ENCODE data around the gene PHRF1.

Gene PHRF1

GRCh38 chr11:624705-625635 is 48.7 kb downstream of the PHRF1 start, which contains the start of gene CDHR5:
Gene CDHR5, minus strand, starts transcription at chr11:624955. Its CDS starts 53 bp downstream, at chr11:624902.
- H3K4me3 ChIP-seq (ENCODE audit: low read depth, low read length) = no peak within 1 kb of the TSS
- TF ChIP-seq CTCF (IDR thresholded peaks at IDR 0.05; ENCODE audit: insufficient read depth, low read length, missing control alignments) = no peak
- POLR2A ChIA-PET = no interaction called here
- no peak for DNase-seq (ENCODE audit: low read depth, low spot score)
- CTCF ChIA-PET = no interaction called here

GRCh38 chr11:625636-626268 is 49.5 kb downstream of the PHRF1 start:
- ChIA-PET POLR2A (no interaction called here), CTCF (no interaction called here)
- H3K4me3 ChIP-seq (ENCODE audit: low read depth, low read length) = no peak overlapping the region
- DNase-seq (ENCODE audit: low read depth, low spot score) = no peak
- TF ChIP-seq CTCF (IDR thresholded peaks at IDR 0.05; ENCODE audit: insufficient read depth, low read length, missing control alignments) = no peak

GRCh38 chr11:626475-627307 is 50.4 kb downstream of the PHRF1 start, which contains the start of gene SCT:
Gene SCT, minus strand, starts transcription at chr11:627181. Its CDS starts 38 bp downstream, at chr11:627143.
- ChIA-PET CTCF (no interaction called here), POLR2A (no interaction called here)
- no peak within 1 kb of the TSS for H3K4me3 ChIP-seq (ENCODE audit: low read depth, low read length)
- DNase-seq (ENCODE audit: low read depth, low spot score) = no peak
- no peak for TF ChIP-seq CTCF (IDR thresholded peaks at IDR 0.05; ENCODE audit: insufficient read depth, low read length, missing control alignments)

- CTCF ChIA-PET = no interaction called here
- POLR2A ChIA-PET = no interaction called here
- no peak for TF ChIP-seq CTCF (IDR thresholded peaks at IDR 0.05; ENCODE audit: insufficient read depth, low read length, missing control alignments)
- no peak overlapping the region for H3K4me3 ChIP-seq (ENCODE audit: low read depth, low read length)
- no peak for DNase-seq (ENCODE audit: low read depth, low spot score)
These were observed 51.0 kb downstream of the PHRF1 start for GRCh38 chr11:627308-627576.

GRCh38 chr11:628056-628455 is 51.8 kb downstream of the PHRF1 start:
- CTCF ChIA-PET = no interaction called here

More at GRCh38 chr11:628056-628455, 51.8 kb downstream of the PHRF1 start:
- POLR2A ChIA-PET = no interaction called here
- no peak for DNase-seq (ENCODE audit: low read depth, low spot score)
- no peak for TF ChIP-seq CTCF (IDR thresholded peaks at IDR 0.05; ENCODE audit: insufficient read depth, low read length, missing control alignments)
- H3K4me3 ChIP-seq (ENCODE audit: low read depth, low read length) = no peak overlapping the region
